CD4-positive, alpha-beta T cell treated with Interferon alpha-2 for 1 hour (primary cell): ENCODE data around the gene HPCAL1.
A peak's percentile ranks its signal among the peaks of the same experiment; 100 is the strongest.
"Not testable (repeated sequence)": the region's sequence is repeated elsewhere in the genome, so short reads cannot be mapped to it uniquely, and the experiment has no call there.

Source experiments
- DNase-seq, 2 donors: peaks; one replicate each; pipeline ENCODE4 v3.0.0-alpha.2; 2020 to 2022

Gene HPCAL1

GRCh38 chr2:10285191-10285555, 17.5 kb upstream of the HPCAL1 start:
- DNase-seq: no peak

GRCh38 chr2:10285556-10286198, 17.0 kb upstream of the HPCAL1 start:
- DNase-seq: peak in 1 of 2 donors; percentile 58

GRCh38 chr2:10286216-10287037, 16.3 kb upstream of the HPCAL1 start:
- no peak for DNase-seq

DNA sequence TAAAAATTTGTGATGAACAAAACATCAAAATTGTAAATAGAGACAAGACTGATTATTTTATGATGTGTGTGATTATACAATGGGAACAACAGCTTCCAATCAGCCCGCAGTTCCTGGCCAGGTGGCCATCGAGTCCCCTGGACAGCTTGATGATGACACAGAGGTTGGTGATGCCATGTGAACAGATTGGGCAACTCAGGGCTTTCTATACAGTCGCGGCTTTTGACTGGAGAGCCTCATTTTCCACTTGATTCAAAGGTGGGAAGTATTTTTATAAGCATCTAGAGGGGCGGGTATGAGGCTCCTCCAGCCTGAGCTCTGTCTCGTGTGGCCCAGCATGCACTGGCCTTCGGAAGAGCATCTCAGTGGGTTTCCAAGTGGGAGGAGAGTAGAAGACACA, 14.9 kb upstream of the HPCAL1 start:
- no peak for DNase-seq

GRCh38 chr2:10288606-10289005, 14.1 kb upstream of the HPCAL1 start:
- DNase-seq: no peak

DNA sequence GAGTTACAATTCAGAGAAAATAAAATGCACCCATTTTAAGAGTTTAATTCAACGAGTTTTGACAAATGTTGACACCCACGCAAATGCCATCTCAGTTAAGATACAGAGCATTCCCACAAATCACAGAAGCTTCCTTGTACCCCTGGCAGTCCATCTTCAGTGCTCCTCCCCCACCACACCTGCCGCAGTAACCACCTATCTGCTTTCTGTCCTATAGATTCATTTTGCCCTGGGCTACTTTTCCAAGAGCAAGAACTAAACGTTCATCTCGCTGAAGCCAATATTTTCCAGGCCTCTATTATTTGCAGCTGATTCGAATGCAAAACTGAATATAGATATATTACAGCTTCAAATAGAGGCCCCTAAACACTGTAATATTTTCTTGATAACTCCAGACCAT, 13.4 kb upstream of the HPCAL1 start:
- no peak for DNase-seq

DNA sequence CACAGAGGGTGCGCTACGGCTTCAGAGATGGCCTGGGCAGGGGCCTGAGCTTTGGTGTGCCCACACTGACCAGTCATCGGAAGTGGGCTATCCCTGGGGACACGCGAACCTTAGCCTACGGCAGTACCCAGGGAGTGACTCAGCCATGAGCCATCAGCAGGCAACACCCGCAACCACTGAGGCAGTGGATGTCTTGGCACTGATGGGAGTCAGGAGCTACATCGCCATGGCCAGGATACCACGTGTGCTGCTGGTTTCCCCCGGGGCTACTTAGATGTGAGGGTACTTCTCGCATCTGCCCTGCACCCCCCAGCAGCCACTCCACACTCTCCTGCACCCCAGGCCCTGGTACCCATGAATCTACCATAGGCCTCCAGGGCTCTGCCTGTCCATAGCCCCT, 12.8 kb upstream of the HPCAL1 start:
- no peak for DNase-seq

GRCh38 chr2:10291376-10291775, 11.3 kb upstream of the HPCAL1 start:
- not testable (repeated sequence) for DNase-seq

- DNase-seq: no peak
Observed at GRCh38 chr2:10292033-10292432, 10.7 kb upstream of the HPCAL1 start.

DNA sequence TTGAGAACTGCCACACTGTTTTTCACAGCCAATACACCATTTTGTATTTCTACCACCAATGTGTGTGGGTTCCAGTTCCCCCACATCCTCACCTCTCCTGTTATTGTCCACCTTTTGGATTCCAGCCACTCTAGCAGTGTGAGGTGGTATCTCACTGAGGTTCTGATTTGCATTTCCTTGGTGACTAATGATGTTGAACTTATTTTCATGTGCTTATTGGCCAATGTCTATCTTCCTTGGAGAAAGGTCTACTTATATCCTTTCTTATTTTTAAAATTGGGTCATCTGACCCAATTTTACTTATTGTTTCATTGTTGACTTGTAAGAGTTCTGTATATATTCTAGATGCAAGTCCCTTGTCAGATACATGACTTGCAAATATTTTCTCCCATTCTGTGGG, 9.1 kb upstream of the HPCAL1 start:
- DNase-seq: no peak

DNA sequence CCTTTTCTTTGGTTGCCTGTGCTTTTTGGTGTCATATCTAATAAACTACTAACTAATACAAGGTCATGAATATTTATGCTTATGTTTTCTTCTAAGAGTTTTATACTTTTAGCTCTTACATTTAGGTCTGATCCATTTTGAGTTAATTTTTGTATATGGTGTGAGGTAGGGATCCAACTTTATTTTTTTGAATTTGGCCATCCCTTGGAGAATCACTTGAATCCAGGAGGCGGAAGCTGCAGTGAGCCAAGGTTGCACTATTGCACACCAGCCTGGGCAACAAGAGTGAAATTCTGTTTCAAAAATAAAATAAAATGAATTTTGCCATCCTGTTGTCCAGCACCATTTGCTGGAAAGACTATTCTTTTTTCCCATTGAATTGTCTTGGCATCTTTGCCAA, 8.6 kb upstream of the HPCAL1 start:
- DNase-seq: no peak

- DNase-seq: not testable (repeated sequence)
Observed at GRCh38 chr2:10295649-10296048, 7.1 kb upstream of the HPCAL1 start.

GRCh38 chr2:10296142-10296541, 6.6 kb upstream of the HPCAL1 start:
- DNase-seq: no peak

DNA sequence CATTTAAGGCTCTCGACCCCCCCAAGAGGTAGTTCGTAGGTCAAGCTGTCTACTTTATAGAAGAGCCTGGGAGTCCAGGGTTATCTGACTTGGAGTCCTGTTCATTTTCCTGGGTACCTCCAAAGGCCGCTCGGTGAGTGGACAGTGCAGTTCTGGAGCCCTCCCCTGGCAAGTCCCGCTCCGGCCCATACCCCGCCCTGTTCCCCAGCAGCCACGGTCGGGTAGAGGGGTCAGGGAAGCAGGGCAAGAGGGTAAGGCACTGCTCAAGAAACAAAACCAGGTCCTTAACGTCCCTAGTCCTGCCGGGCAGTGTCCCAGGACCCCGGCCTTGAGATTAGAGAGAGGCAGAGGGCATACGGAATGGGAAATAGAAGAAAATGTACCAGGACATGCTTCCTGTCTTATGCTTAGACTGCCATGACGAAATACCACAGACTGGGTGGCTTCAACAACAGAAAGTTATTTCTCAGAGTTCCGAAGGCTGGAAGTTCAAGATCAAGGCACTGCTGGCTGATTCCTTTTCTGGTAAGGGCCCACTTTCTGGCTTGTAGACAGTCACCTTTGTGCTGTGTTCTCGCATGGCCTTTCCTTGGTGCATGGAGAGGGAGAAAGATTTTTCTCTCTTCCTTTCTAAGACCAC, 5.4 kb upstream of the HPCAL1 start:
- no peak for DNase-seq

DNA sequence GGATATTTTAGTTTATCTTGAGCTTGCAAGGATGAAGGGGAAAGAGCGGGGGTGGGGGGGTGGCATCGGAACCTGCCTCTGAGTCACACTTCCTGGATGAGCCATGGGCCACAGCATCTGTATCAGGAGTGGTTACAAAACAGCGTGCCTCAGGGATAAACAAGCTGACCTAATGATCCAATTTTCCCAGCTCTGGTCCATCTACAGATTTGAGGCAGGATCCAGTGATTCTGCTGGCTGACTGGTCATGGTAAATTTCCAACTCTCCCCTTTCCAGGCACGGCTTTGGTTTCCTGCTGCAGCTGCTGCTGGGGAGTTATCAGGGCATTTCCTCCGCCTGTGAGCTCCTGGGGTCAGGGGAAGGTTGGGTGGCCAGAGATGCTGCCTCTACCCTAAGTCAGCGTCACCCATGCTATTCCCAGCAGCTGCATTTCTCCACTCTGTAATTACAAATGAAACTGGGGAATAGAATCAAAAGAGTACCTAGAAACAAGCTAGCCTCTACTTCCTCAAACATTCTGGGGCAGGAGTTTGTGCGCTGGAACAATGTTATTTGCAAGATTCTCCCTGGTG, 4.7 kb upstream of the HPCAL1 start:
- peak; percentile 37 to 55 for DNase-seq

DNA sequence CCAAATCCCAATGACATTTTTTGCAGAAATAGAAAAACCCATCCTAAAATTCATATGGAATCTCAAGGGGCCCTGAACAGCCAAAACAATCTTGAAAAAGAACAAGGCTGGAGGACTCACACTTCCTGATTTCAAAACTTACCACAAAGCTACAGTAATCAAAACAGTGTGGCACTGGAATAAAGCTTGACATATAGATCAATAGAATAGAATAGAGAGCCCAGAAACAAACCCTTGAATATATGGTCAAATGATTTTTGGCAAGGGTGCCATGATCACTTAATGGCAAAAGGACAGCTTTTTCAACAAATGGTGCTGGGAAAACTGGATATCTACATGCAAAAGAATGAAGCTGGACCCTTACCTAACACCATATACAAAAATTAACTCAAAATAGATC, 3.9 kb upstream of the HPCAL1 start:
- DNase-seq: not testable (repeated sequence)

- no peak for DNase-seq
Observed at GRCh38 chr2:10300328-10300920, 2.3 kb upstream of the HPCAL1 start.

GRCh38 chr2:10300997-10301940, 1.4 kb upstream of the HPCAL1 start:
- peak in 1 of 2 donors; percentile 8 for DNase-seq

DNA sequence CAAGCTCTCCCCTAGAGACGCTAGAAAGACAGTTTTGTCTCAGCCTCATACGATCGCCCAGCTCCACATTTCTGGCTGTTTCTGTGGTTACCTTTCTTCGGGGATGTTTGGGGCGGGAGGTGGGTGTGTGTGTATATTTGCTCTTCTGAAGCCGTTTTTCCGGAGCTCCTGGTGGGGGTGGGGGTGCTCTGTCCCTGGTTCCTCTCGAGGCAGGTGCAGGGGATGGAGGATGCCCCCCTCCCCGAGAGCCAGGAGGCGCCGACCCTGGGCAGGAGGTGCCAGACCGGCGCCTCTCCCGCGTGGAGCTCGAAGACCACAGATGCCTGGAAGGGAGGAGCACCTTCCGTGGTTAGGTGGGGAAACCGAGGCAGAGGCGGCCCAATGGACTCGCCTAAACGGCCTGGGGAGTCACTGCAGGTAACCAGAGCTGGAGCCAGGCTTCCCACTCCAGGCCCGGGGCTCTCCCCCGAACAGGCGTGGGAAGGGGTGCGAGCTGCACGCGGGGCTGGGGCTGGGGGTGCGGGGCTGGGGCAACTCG, 694 bp upstream of the HPCAL1 start:
- peak in 1 of 2 donors; percentile 9 for DNase-seq

DNA sequence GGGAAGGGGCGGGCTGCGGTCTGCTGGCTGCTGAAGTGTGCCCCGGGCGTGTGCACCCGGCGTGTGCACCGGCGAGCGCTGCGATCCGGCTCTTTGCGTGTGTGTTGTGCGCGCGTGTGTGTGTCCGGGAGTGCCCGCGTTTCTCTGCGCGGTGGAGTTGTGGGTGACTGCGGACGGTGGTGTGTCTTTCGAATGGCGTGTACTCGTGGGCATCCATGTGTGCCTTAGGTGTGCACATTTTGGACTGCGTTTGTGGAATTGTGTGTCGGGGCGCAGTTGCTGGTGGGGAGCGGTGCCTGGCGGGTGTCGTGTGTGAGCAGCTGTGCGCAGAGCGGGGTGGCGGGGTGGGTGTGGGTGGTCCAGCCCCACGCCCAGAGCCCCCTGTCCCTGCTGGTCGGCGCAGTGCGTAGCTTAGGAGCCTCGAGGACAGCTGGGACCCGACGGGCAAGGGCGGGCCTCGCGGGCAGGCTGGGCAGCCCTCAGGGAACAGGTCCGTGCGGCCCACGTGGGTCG, 533 bp downstream of the HPCAL1 start:
- peak; percentile 16 to 29 for DNase-seq

DNA sequence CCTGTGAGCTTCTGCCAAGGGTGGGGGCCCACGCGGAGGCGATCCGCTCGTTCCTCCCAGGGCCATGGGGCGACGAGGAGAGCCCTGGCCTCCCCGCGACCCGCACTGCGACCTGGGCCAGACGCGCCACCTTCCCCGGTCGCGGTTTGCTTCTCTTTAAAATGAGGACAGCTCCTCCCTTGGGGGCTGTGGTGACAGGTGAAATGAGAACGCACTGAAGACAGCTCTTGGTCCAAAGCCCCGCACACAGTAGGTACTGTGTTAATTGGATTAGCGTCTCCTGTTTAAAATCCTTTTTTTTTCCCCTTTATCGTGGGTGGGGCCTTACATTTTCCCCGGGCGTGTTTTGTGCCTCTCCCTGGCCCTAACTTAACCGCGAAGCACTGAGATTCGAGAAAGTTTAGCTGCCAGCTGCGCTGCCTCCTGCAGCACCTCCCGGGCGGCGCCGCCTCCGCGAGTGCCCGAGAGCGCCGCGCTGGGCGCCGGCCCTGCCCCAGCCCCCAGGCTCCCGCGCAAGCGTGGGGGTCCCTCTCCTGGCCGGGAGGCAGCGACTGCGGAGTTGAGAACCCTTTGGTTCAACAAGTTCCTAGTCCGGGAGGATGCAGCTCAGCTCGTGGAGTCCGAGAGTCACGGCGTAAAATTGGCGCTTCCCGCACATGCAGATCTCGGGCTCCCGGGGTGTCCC, 1.1 kb downstream of the HPCAL1 start:
- DNase-seq: peak; percentile 22 to 50
